ENCODE measurements around the gene IZUMO4. TPM values are rescaled to one million over a fixed set of nuclear protein-coding genes. Genes with fewer than 3 reads are reported as not detected.

IZUMO4 gene
- polyA plus RNA-seq, 4 donors = 4.0 to 9.2 (median 7.4) TPM

- no peak for DNase-seq (ENCODE audit: low read depth in 4 of 4, low spot score in 2 of 4)
Measured at GRCh38 chr19:2103045-2103707, 6.5 kb downstream of the IZUMO4 start.

- no peak for DNase-seq (ENCODE audit: low read depth in 4 of 4, low spot score in 2 of 4)
Measured at GRCh38 chr19:2108251-2109016, 11.7 kb downstream of the IZUMO4 start.

- no peak for DNase-seq (ENCODE audit: low read depth in 4 of 4, low spot score in 2 of 4)
Measured at GRCh38 chr19:2109046-2109864, 12.5 kb downstream of the IZUMO4 start.

DNA sequence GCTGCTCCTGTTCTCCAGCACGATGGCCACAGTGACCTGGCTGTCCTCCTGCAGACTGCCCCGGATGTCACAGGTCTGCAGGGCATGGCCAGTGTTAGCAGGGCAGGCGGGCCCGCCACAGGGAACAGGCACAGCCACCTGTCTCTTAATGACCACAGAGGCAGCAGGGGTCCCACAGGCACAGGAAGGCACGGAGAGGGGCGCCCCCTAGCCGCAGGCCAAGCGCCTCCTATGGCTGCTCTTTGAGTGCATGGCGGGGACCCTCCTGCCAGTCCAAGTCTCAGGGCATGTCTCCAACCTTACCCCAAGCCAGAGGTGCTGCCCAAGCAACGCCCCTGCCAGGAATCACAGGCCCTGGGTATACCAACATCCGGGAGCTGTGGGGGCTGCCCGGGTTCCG is 14.1 kb downstream of the IZUMO4 start:
- DNase-seq (ENCODE audit: low read depth in 4 of 4, low spot score in 2 of 4) = no peak

- no peak for DNase-seq (ENCODE audit: low read depth in 4 of 4, low spot score in 2 of 4)
Measured at GRCh38 chr19:2111425-2111824, 14.7 kb downstream of the IZUMO4 start.

DNA sequence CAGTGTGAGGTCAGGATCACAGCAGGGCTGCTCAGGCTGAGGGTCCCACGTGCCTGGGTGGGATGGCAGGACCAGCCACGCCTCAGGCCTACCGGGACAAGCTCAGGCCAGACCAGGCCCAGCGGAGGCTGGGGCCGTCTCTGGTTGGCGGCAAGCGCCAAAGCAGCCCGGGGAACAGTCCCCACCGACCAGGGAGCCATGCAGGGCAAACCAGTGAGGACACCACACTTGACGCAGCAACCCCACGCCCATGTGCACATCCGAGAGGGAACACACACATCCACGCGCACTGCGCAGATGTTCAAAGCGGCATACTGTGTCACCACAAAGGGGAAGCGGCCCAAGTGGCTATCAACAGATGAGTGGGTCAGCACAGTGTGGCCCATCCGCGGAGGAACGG is 15.2 kb downstream of the IZUMO4 start:
- DNase-seq (ENCODE audit: low read depth in 4 of 4, low spot score in 2 of 4) = no peak

GRCh38 chr19:2112516-2113320 is 16.0 kb downstream of the IZUMO4 start:
- DNase-seq (ENCODE audit: low read depth in 4 of 4, low spot score in 2 of 4) = no peak

- no peak for DNase-seq (ENCODE audit: low read depth in 4 of 4, low spot score in 2 of 4)
Measured at GRCh38 chr19:2113439-2114211, 16.9 kb downstream of the IZUMO4 start.

DNA sequence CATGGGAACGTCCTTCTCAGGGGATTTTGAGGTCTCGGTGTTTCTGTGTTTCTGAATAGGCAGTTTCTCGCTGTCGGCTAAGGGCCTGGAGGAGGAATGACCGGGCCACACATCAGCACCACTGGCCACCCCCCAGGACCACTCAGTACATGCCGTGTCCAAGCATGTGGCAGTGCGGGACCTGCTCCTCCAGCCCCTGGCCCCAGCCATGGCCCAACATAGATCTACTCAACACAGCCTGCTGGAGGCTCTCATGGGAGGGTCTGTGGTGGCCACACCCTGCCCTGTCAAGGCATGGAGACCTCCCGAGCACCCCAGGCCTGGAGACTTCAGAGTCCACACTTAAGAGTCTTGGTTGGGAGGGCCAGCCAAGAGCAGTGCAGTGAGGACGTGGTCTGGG is 17.5 kb downstream of the IZUMO4 start:
- no peak for DNase-seq (ENCODE audit: low read depth in 4 of 4, low spot score in 2 of 4)

- DNase-seq (ENCODE audit: low read depth in 4 of 4, low spot score in 2 of 4) = no peak
Measured at GRCh38 chr19:2114821-2115220, 18.1 kb downstream of the IZUMO4 start.

DNA sequence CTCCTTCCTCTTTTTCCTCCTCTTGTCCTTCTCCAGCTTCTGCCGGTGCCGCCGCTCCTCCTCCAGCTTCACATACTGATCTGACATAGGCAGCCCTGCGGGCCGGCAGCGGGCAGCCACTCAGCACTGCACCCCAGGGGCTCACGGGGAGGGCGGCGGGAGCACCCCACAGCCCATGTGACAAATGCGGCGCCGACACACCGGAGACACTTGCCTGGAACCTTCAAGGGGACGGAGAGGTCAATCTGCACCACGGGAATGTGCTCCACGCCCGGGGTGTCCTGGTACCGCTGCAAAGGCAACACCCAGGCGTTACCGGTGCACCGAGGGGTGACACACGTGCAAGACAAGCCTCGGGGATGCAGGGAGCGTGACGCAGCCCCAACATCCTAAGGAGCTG is 18.6 kb downstream of the IZUMO4 start:
- DNase-seq (ENCODE audit: low read depth in 4 of 4, low spot score in 2 of 4) = no peak

DNA sequence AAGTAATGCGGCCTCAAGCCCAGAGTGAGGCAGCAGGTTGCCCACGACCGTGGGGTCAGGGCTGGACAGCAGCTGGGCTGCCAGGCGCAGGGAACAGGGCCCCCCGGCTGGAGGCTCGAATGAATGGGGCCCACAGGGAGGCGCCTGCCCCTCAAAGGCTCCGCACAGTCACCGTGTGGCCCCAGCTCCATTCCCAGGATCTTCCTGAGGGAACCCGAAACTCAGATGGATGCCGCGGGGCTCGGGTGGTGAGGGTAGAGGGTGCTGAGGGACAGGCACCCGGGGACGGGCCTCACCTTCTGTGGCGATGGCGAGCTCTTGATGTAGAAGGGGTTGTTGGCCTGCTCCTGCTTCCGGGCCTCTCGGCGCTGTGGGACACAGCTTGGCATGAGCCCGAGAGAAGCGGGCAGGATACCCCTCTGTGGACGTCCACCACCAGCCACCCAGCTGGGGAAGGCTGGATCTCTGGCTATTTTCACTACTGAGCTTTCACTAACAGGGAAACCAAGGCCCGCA is 19.3 kb downstream of the IZUMO4 start:
- DNase-seq (ENCODE audit: low read depth in 4 of 4, low spot score in 2 of 4) = no peak

- DNase-seq (ENCODE audit: low read depth in 4 of 4, low spot score in 2 of 4) = no peak
Measured at GRCh38 chr19:2116507-2116906, 19.8 kb downstream of the IZUMO4 start.

DNA sequence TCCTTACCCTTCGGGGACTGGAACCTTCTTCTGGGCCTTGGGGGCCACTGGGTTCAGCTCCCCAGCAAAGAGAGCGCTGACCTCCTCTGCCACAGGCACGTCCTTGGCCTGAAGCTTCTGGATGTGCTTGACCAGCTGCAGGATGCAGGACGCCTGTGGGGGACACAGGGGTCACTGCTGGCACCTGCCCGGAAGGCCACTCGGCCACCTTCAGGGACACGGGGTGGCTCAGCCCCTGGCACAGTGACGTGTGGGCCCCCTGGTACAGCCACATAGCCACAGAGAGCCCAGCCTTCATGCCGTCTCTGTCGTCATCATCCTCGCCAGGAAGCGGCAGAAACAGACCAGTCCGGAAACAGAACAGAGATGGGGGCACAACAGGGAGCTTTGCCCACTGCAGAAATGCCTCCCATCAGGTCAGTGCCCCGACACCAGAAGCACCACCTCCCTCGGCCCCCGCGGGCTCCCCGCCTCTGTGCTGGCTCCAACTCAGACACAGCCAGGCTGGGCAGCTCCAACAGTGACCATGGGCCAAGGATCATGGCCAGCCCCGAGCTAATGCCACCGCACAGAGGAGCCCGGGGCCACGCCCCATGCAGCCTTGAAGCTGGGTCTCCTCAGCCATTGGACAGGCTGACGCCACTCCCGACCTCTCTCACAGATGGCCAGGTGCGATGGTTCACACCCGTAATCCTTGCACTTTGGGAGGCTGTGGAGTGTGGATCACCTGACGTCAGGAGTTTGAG is 20.7 kb downstream of the IZUMO4 start:
- no peak for DNase-seq (ENCODE audit: low read depth in 4 of 4, low spot score in 2 of 4)

DNA sequence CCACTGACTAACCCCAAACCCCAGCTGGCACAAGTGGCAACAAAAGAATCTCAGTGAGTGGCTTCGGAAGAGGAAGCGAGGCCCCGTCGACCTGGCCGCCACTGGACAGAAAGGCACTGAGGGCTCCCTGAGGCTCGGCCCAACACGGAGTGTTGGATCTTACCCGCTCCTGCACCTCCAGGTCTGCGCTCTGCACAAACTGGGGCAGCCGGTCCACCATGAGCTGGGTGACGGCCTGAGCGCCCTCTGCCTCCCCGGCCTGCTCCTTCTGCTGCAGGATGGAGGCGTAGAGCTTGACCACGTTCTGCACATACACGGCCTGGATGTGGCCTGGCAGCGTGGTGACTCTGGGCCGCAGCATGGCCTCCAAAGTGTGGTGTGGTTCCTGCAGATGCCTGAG is 21.7 kb downstream of the IZUMO4 start:
- DNase-seq (ENCODE audit: low read depth in 4 of 4, low spot score in 2 of 4) = no peak

GRCh38 chr19:2119921-2120785 is 23.4 kb downstream of the IZUMO4 start:
- no peak for DNase-seq (ENCODE audit: low read depth in 4 of 4, low spot score in 2 of 4)

DNA sequence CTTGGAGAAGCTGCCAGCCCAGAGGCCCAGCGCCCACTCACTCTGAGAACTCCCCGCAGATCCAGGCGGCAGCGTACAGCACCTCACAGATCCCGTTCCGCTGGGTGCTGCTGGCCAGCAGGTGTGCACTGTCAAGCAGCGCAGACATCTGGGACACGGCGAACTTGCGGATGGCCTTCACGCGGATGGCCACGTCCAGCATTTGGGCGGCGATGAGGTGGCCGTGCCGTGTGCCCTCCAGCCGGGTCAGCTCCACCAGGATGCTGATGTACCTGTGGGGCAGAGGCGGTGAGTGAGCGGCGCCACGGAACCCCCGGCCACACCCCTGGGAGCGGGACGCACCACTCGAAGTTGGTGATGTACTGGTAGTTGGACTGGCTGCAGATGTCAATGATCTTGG is 24.1 kb downstream of the IZUMO4 start:
- DNase-seq (ENCODE audit: low read depth in 4 of 4, low spot score in 2 of 4) = no peak

- no peak for DNase-seq (ENCODE audit: low read depth in 4 of 4, low spot score in 2 of 4)
Measured at GRCh38 chr19:2121416-2122051, 24.8 kb downstream of the IZUMO4 start.
